Measurements from ENCODE around the gene RNPEPL1.

The RNPEPL1 gene

DNA sequence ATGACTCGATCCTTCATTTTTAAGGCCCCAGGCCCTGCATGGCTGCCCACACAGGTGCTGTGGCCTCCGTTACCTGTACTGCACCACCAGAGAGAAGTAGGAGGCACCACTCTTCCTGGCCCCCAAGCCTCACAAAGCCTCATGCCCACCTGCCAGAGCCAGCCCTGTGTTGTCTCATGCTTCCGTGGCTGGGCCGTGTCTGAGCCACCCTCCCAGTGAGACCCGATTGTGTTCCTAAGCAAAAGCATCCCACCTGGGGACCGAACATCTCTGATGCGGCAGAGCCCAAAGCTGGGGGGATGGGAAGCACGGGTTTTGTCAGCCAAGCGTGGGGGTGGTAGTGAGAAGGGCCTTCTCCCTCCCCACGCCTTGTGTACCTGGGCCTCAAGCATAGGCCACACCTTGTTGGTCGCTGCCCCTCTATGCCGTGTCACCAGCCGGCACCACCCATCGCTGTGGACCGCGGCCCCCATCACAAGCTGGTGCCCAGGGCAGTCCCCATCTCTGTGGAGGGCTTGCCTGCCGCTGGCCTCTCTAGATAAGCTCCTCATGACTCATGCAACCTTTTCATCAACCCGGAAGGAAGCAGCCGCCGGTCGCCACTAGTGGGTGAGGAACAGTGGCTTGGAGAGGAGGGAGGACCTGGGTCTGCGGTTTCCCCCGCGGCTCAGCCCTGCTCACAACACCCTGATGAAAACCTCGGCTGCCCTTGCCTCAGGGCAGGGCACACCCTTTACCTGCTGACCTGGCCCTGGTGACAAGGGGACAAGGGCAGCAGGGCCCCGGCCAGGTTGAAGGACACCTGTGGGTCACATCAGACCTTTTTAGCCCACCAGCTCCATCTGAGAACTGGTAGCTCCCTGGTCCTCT lies 2.7 kb upstream of the RNPEPL1 start:
- no peak for FAIRE-seq

GRCh38 chr2:240566203-240567136 lies 1.8 kb upstream of the RNPEPL1 start:
- no peak for FAIRE-seq

- FAIRE-seq: no peak
Measured at GRCh38 chr2:240567137-240567871, 980 bp upstream of the RNPEPL1 start.

DNA sequence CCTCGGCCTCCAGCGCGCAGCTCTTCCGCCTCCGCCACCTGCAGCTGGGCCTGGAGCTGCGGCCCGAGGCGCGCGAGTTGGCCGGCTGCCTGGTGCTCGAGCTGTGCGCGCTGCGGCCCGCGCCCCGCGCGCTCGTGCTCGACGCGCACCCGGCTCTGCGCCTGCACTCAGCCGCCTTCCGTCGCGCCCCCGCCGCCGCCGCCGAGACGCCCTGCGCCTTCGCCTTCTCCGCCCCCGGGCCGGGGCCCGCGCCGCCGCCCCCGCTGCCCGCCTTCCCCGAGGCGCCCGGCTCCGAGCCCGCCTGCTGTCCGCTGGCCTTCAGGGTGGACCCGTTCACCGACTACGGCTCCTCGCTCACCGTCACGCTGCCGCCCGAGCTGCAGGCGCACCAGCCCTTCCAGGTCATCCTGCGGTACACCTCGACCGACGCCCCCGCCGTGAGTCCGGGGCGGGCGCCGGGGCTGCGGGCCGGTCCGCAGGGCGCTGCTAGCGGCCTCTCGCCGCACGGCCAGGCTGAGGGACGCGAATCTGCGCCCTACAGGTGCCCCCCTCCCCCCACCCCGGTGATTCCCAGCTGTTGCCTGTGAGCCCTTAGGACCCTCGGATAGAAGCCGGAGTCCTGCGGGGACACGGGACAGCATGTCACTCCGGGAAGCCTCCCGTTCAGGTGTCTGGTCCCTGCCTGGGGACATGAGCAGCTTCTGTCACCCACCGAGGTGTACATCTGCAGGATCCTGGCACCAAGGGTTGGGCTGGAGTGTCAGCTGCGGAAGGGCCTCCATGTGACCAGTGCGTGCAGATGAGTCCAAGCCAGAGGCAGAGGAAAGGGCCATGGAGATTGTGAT lies 616 bp downstream of the RNPEPL1 start:
- no peak for FAIRE-seq

DNA sequence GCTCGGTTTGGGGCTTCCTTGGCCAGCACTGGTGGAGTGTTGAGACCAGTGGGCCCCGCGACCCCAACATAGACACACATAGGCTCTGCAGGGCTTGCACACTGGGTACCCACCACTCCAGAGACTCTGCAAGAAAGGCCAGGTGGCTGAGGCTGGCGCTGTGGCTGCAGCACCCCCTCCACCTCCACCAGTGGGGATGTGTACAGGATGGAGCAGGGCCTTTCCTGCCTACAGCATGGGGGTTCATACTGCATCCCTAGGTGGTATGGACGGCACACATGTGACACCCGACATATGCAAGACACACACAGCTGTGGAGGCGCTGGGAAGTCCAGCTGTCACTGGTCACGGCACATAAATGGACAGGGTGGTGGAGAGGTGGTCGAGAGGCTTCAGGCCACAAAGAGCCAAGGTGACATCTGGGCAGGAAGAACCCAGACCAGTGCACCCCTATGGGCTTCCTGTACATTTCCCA lies 1.3 kb downstream of the RNPEPL1 start:
- no peak for FAIRE-seq

DNA sequence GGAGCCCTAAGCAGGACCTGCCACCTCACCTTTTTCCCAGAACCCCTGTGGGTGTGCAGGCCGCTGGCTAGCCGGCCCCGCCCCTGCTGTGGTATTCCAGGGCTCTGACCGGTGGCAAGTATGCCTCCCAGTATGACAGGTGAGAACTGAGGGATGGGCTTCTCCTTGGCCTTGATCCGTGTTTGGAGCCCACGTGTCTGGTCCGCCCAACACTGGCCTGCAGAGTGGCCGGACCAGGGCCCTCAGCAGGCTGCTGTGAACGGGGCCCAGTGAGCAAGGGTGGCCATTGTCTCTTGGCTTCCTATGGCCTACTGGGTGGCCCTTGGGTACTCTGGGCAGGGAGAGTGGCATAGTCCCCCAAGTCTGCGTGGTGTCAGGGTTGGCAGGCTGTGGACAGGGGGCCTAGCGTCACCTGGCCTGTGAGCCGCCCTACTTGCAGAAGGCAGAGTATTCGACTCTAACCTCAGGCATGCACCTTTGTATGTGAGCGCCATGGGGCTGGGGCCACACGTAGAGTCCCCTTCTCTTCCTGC lies 1.8 kb downstream of the RNPEPL1 start:
- no peak for FAIRE-seq

GRCh38 chr2:240570531-240571313 lies 2.4 kb downstream of the RNPEPL1 start:
- FAIRE-seq: no peak

GRCh38 chr2:240571314-240571973 lies 3.2 kb downstream of the RNPEPL1 start:
- no peak for FAIRE-seq

- no peak for FAIRE-seq
Measured at GRCh38 chr2:240572141-240573031, 4.1 kb downstream of the RNPEPL1 start.

DNA sequence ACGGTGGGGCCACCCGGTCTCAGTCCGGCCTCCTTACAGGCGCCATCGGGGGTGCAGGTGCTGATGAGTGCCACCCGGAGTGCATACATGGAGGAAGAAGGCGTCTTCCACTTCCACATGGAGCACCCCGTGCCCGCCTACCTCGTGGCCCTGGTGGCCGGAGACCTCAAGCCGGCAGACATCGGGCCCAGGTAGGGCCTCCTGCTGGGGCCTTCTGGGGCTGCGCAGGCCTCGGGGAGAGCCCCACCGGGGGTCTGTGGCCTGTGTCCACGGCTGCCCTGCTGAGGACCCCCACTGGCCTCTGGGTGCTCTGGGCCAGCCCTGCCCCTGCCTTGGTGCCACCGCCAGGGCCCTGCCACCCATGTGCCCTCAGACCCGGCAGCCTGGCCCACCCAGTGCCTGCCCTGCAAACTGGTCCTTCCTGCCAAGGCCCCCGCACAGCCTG lies 4.8 kb downstream of the RNPEPL1 start:
- FAIRE-seq: no peak

DNA sequence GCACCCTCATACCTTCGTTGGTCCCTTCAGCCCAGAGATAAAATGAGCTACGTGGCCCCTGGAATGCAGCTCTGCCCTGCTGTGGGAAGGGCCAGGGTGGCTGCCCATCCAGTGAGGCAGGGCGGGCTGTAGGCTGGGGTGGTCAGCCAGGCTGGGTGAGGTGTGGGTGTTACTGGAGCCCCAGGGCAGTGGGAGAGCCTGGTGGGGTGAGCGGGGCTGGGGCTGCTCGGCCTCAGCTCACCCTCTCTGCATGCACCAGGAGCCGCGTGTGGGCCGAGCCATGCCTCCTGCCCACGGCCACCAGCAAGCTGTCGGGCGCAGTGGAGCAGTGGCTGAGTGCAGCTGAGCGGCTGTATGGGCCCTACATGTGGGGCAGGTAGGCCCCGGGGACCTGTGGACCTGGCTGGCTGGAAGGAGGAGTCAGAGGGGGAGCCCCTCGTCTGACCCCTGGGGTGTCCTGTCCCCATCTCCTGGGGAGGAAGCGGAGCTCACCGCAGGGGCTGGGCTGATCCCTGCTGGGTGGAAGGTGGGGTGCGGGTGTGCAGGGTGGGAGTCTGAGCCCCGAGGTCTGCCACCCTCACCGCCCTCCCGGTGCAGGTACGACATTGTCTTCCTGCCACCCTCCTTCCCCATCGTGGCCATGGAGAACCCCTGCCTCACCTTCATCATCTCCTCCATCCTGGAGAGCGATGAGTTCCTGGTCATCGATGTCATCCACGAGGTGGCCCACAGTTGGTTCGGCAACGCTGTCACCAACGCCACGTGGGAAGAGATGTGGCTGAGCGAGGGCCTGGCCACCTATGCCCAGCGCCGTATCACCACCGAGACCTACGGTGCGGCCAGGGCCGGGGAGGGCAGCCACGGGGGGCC lies 5.5 kb downstream of the RNPEPL1 start:
- no peak for FAIRE-seq

GRCh38 chr2:240574386-240575100 lies 6.3 kb downstream of the RNPEPL1 start:
- FAIRE-seq: no peak

DNA sequence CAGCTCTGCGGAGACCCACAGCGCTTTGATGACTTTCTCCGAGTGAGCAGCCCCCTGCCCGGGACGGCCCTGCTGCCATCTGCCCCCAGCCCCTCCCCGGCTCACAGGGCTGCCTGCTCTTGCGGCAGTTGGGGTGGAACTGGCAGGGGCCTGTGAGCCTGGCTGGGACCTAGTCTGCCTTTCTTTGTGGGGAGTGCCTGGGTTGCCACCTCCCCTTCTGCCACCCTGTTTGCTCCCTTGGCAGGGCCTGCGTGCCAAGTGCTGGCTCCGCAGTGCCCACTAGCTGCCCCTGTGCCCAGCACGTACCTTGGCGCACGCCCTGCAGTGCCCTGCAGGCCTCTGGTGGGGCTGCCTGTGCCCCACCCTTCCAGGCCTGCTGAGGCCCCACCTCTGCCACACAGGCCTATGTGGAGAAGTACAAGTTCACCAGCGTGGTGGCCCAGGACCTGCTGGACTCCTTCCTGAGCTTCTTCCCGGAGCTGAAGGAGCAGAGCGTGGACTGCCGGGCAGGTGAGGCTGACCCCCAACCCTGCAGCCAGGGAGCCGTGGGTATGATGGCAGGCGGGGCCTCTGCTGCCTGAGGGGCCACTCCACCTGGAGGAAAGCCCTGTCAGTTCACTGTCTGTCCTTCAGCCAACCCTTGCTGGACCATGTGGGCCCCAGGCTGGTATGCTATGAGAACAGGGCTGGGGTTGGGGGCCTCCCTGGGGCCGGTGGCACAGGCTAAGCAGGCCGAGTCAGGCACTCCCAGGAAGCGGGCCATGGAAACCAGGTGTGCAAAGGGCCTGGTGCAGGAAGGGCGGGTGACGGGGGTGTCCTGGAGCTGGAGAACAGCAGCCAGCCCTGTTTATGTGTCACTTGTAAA lies 7.0 kb downstream of the RNPEPL1 start:
- no peak for FAIRE-seq

DNA sequence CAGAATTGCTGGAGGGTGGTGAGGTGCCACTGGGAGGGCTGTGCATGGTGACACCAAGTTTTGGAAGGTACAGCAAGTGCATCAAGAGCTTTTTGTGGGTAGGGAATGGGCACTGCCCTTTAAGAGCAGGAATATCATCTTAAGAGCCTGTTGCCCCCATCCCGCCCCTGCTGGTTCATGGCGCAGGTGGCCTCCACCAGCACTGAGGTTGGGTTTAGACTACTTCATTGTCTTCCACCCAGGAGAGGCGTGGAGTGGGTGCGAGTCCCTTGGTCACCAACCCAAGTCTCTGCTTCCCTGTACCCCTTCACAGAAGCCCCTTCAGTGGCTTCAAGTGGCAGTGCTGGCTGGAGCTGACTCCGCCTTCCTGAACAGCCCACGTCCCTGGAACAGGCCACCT lies 7.8 kb downstream of the RNPEPL1 start:
- no peak for FAIRE-seq

- no peak for FAIRE-seq
Measured at GRCh38 chr2:240576436-240577205, 8.3 kb downstream of the RNPEPL1 start.

All from TTC549 (cell line).